ENCODE measurements around the gene ERVK3-1.

DNA sequence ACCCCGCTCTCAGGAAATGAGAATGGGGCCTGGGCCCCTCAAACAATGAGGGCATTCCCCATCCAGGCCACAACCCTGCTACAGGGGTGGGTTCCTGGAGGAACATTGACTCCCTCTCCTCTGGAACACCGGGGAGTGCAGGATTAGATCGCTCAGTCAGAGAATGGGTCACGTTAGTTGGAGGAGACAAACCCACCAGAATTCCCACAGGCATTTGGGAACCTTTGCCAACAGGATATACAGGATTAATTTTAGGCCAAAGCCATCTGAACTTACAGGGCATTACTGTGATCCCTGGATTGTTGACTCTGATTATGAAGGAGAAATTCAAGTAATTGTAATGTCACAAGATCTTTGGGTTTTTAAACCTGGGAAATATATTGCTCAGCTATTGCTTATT is 2.6 kb downstream of the ERVK3-1 start:
- TF ChIP-seq CTCF (IDR thresholded peaks at IDR 0.05) (no peak), POLR2A (IDR thresholded peaks at IDR 0.05) (no peak)
